ENCODE measurements around the gene MTA1.

MTA1 gene

DNA sequence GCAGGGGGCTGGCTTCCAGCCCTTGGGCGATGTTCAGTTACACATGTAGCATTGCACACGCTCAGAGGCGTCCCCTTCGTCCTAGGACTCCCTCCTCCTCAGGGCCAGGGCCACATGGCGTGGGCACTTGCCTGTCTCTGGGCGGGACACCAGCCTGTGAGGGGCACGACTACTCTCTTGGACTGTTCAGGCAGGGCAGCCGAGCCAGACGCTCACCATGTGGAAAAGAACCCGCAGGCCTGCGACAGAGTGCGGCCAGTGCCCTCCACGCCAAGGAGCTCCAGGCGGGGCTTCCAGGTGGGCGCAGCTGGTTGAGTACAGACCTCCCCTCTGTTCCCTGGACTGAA, 20.9 kb downstream of the MTA1 start:
- H3K4me3 ChIP-seq (ENCODE audit: low read length), result no peak overlapping the region
- H3K27ac ChIP-seq (ENCODE audit: low read length), result no peak overlapping the region
- no peaks in the 10 kb centered on the region for H3K4me1 ChIP-seq (ENCODE audit: low read length)
- H3K4me2 ChIP-seq (ENCODE audit: low read depth, low read length), result no peak overlapping the region
- H3F3A ChIP-seq (ENCODE audit: insufficient read depth, low read length), result no peaks in the 10 kb centered on the region; the same call in 1 of the 2 replicates
- no peaks in the 10 kb centered on the region for H3K36me3 ChIP-seq (replicated peaks; ENCODE audit: insufficient read depth, low read length)
- H3K9me2 ChIP-seq (replicated peaks; ENCODE audit: insufficient read depth, low read length), result no peaks in the 10 kb centered on the region
- H2AFZ ChIP-seq (ENCODE audit: low read length), result no peak overlapping the region
- H4K20me1 ChIP-seq (ENCODE audit: insufficient read depth, low read length), result no peaks in the 10 kb centered on the region
- no peaks in the 10 kb centered on the region for H3K9me3 ChIP-seq (replicated peaks; ENCODE audit: insufficient read depth, low read length)
- H3K79me2 ChIP-seq (ENCODE audit: low read length), result peaks cover 23% of the 10 kb centered on the region
- no peak for DNase-seq
- no peak overlapping the region for H3K9ac ChIP-seq (ENCODE audit: low read length)
- H3K27me3 ChIP-seq (replicated peaks; ENCODE audit: insufficient read depth, low read length), result no peaks in the 10 kb centered on the region
- TF ChIP-seq, protein P1, sequence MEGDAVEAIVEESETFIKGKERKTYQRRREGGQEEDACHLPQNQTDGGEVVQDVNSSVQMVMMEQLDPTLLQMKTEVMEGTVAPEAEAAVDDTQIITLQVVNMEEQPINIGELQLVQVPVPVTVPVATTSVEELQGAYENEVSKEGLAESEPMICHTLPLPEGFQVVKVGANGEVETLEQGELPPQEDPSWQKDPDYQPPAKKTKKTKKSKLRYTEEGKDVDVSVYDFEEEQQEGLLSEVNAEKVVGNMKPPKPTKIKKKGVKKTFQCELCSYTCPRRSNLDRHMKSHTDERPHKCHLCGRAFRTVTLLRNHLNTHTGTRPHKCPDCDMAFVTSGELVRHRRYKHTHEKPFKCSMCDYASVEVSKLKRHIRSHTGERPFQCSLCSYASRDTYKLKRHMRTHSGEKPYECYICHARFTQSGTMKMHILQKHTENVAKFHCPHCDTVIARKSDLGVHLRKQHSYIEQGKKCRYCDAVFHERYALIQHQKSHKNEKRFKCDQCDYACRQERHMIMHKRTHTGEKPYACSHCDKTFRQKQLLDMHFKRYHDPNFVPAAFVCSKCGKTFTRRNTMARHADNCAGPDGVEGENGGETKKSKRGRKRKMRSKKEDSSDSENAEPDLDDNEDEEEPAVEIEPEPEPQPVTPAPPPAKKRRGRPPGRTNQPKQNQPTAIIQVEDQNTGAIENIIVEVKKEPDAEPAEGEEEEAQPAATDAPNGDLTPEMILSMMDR (IDR thresholded peaks at IDR 0.05; ENCODE audit: low read length), result no peak
- TF ChIP-seq EZH2 (optimal IDR thresholded peaks at IDR 0.05; ENCODE audit: low read depth, low read length) (no peak), EZH2phosphoT487 (IDR thresholded peaks at IDR 0.05; ENCODE audit: low read length) (no peak)

- no peaks in the 10 kb centered on the region for H3K9me3 ChIP-seq (replicated peaks; ENCODE audit: insufficient read depth, low read length)
- TF ChIP-seq EZH2 (optimal IDR thresholded peaks at IDR 0.05; ENCODE audit: low read depth, low read length), result no peak
- no peaks in the 10 kb centered on the region for H3K36me3 ChIP-seq (replicated peaks; ENCODE audit: insufficient read depth, low read length)
- DNase-seq, result no peak
- no peaks in the 10 kb centered on the region for H3K4me1 ChIP-seq (ENCODE audit: low read length)
- no peaks in the 10 kb centered on the region for H3K27me3 ChIP-seq (replicated peaks; ENCODE audit: insufficient read depth, low read length)
- H3K4me3 ChIP-seq (ENCODE audit: low read length), result no peak overlapping the region
- H3K4me2 ChIP-seq (ENCODE audit: low read depth, low read length), result no peak overlapping the region
- H2AFZ ChIP-seq (ENCODE audit: low read length), result no peak overlapping the region
- peaks cover 21% of the 10 kb centered on the region for H3K79me2 ChIP-seq (ENCODE audit: low read length)
- H3K27ac ChIP-seq (ENCODE audit: low read length), result no peak overlapping the region
- no peaks in the 10 kb centered on the region; the same call in 1 of the 2 replicates for H3F3A ChIP-seq (ENCODE audit: insufficient read depth, low read length)
- H3K9ac ChIP-seq (ENCODE audit: low read length), result no peak overlapping the region
- H4K20me1 ChIP-seq (ENCODE audit: insufficient read depth, low read length), result no peaks in the 10 kb centered on the region
- no peaks in the 10 kb centered on the region for H3K9me2 ChIP-seq (replicated peaks; ENCODE audit: insufficient read depth, low read length)
Observed at GRCh38 chr14:105440992-105441391, 21.4 kb downstream of the MTA1 start.

DNA sequence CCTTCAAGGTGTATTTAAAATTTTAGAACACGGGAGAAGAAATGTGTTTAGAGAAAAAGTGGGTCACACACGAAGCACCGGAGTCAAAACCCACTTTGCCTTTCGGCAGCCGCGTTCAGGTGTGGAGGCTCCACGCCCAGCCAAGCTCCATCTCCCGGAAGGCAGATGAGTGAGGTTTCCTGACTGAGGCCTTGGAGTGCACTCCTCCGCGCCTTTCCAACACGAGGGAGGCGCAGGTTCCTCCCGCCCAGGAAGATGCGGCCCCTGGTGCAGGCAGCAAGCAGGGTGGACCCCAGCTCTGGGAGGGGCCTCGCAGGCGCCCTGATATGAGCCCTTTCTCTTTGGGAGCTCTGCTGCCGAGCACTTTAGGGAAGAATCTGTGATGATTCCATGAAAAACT, 22.5 kb downstream of the MTA1 start:
- Histone ChIP-seq H3K4me2 (ENCODE audit: low read depth, low read length) (no peak overlapping the region), H3F3A (ENCODE audit: insufficient read depth, low read length) (no peaks in the 10 kb centered on the region), H3K27ac (ENCODE audit: low read length) (no peak overlapping the region), H3K27me3 (replicated peaks; ENCODE audit: insufficient read depth, low read length) (no peaks in the 10 kb centered on the region), H3K9ac (ENCODE audit: low read length) (no peak overlapping the region), H3K36me3 (replicated peaks; ENCODE audit: insufficient read depth, low read length) (no peaks in the 10 kb centered on the region), H3K4me3 (ENCODE audit: low read length) (no peak overlapping the region), H4K20me1 (ENCODE audit: insufficient read depth, low read length) (no peaks in the 10 kb centered on the region), H3K9me3 (replicated peaks; ENCODE audit: insufficient read depth, low read length) (no peaks in the 10 kb centered on the region), H2AFZ (ENCODE audit: low read length) (no peak overlapping the region), H3K9me2 (replicated peaks; ENCODE audit: insufficient read depth, low read length) (no peaks in the 10 kb centered on the region), H3K4me1 (ENCODE audit: low read length) (no peaks in the 10 kb centered on the region), H3K79me2 (ENCODE audit: low read length) (peaks cover 10% of the 10 kb centered on the region)
- DNase-seq, result no peak
- TF ChIP-seq, protein P1 (IDR thresholded peaks at IDR 0.05; ENCODE audit: low read length), result no peak
- TF ChIP-seq EZH2phosphoT487 (IDR thresholded peaks at IDR 0.05; ENCODE audit: low read length) (no peak), EZH2 (optimal IDR thresholded peaks at IDR 0.05; ENCODE audit: low read depth, low read length) (no peak)

GRCh38 chr14:105442834-105443233, 23.2 kb downstream of the MTA1 start:
- Histone ChIP-seq H3F3A (ENCODE audit: insufficient read depth, low read length) (no peaks in the 10 kb centered on the region), H3K9me3 (replicated peaks; ENCODE audit: insufficient read depth, low read length) (no peaks in the 10 kb centered on the region), H3K4me2 (ENCODE audit: low read depth, low read length) (no peak overlapping the region), H3K79me2 (ENCODE audit: low read length) (peaks cover 3% of the 10 kb centered on the region), H3K27me3 (replicated peaks; ENCODE audit: insufficient read depth, low read length) (no peaks in the 10 kb centered on the region), H3K9me2 (replicated peaks; ENCODE audit: insufficient read depth, low read length) (no peaks in the 10 kb centered on the region), H2AFZ (ENCODE audit: low read length) (no peak overlapping the region), H3K4me3 (ENCODE audit: low read length) (no peak overlapping the region), H3K27ac (ENCODE audit: low read length) (no peak overlapping the region), H3K36me3 (replicated peaks; ENCODE audit: insufficient read depth, low read length) (no peaks in the 10 kb centered on the region), H3K4me1 (ENCODE audit: low read length) (no peaks in the 10 kb centered on the region), H4K20me1 (ENCODE audit: insufficient read depth, low read length) (no peaks in the 10 kb centered on the region), H3K9ac (ENCODE audit: low read length) (no peak overlapping the region)
- TF ChIP-seq EZH2phosphoT487 (IDR thresholded peaks at IDR 0.05; ENCODE audit: low read length) (no peak), EZH2 (optimal IDR thresholded peaks at IDR 0.05; ENCODE audit: low read depth, low read length) (no peak)
- TF ChIP-seq, protein P1 (IDR thresholded peaks at IDR 0.05; ENCODE audit: low read length), result no peak
- no peak for DNase-seq

Measured in MM.1S (cell line).